HUES48 (cell line): ENCODE results near the gene BRMS1.
"Not testable (repeated sequence)": the region's sequence is repeated elsewhere in the genome, so short reads cannot be mapped to it uniquely, and the experiment has no call there.

Experiments used
- H3K27ac ChIP-seq: one replicate; pipeline ENCODE4 v1.7.0; 2013; ENCODE audit warnings: low read depth, low read length, inconsistent platforms
- H3K27me3 ChIP-seq: 2 replicates; pipeline ENCODE4 v1.6.1; 2013; ENCODE audit warnings: mild to moderate bottlenecking, low read length; ENCODE audit not compliant: control insufficient read depth, insufficient read depth
- H3K36me3 ChIP-seq: 2 replicates; pipeline ENCODE4 v1.6.1; 2013; ENCODE audit warnings: low read length; ENCODE audit not compliant: control insufficient read depth, insufficient read depth
- H3K4me1 ChIP-seq: 2 replicates; pipeline ENCODE4 v1.6.1; 2013; ENCODE audit warnings: mild to moderate bottlenecking, low read length; ENCODE audit not compliant: control insufficient read depth, insufficient read depth
- H3K4me3 ChIP-seq: 2 replicates; pipeline ENCODE4 v1.5.1; 2013; ENCODE audit warnings: mild to moderate bottlenecking, low read depth, low read length
- H3K9ac ChIP-seq: 2 replicates; pipeline ENCODE4 v1.6.1; 2013; ENCODE audit warnings: mild to moderate bottlenecking, low read depth, low read length, moderate library complexity
- H3K9me3 ChIP-seq: 2 replicates; pipeline ENCODE4 v1.6.1; 2013; ENCODE audit warnings: low read length; ENCODE audit not compliant: control insufficient read depth, insufficient read depth

BRMS1 gene, protein sequence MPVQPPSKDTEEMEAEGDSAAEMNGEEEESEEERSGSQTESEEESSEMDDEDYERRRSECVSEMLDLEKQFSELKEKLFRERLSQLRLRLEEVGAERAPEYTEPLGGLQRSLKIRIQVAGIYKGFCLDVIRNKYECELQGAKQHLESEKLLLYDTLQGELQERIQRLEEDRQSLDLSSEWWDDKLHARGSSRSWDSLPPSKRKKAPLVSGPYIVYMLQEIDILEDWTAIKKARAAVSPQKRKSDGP

DNA sequence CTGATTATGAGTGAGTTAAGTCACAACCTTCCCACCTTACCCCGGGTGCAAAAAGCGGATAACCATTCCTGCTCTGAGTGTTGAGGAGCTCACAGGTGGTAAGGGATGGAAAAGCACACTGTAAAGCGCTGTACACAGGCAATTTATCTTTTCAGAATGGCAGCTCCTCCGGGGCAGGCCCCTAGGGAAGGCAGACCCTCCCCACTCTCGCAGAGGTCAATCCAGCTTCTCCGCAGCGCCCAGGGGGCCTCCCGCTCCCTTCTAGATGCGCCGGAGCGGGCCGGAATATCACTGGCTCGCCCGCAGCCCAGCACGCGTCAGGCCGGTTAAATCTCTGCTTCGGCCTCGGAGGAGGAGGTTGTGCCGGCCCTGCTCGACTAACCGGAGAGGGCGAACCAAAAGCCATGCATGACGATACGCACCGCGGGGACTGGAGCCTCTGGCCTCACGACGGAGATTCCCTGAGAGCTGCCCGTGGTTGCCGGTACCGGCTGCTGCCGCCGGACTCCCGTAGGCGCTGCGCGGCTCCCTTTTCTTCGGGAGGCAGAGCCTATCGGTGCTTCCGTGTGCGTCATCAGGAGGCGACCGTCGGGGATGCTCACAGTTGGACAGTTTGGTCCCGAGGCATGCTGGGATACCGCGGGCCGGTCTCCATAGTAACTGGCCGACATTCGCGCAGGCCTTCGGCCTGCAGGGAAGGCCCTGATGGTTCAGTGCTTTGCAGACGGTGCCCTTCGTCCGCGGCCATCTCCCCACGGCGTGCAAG is at the start of gene BRMS1:
Gene BRMS1, minus strand, starts transcription at position 555 of the 766 bp plus-strand sequence. CDS start 2,870 bp downstream, outside the sequence.
- Histone ChIP-seq H3K9ac (peak within 1 kb of the TSS; percentile 80), H3K36me3 (peaks cover 31% of the 10 kb centered on the region), H3K9me3 (no peaks in the 10 kb centered on the region), H3K4me1 (no peaks in the 10 kb centered on the region; the same call in 1 of the 2 replicates), H3K27ac (peak within 1 kb of the TSS; percentile 65), H3K4me3 (peak within 1 kb of the TSS; percentile 87), H3K27me3 (peaks cover 4% of the 10 kb centered on the region; the same call in 1 of the 2 replicates)

DNA sequence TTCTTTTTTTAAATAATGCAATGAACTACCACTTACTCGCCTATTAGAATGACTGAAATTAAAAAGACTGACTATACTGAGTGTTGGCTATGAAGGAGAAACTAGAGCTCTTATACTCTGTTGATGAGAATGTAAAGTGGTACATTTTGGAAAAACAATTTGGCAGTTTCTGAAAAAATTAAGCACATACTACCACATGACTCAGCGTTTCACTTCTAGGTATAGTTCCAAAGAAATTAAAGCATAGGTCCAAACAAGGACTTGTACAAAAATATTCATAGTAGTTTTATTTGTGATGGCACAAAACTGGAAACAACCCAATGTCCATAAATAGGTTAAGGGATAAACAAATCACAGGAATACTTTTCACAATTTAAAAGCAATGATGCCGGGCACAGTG is 49.0 kb upstream of the BRMS1 start:
- Histone ChIP-seq H3K27me3 (no peaks in the 10 kb centered on the region), H3K4me3 (no peak overlapping the region), H3K4me1 (no peaks in the 10 kb centered on the region), H3K9ac (no peak overlapping the region), H3K36me3 (no peaks in the 10 kb centered on the region), H3K9me3 (no peaks in the 10 kb centered on the region), H3K27ac (no peak overlapping the region)

DNA sequence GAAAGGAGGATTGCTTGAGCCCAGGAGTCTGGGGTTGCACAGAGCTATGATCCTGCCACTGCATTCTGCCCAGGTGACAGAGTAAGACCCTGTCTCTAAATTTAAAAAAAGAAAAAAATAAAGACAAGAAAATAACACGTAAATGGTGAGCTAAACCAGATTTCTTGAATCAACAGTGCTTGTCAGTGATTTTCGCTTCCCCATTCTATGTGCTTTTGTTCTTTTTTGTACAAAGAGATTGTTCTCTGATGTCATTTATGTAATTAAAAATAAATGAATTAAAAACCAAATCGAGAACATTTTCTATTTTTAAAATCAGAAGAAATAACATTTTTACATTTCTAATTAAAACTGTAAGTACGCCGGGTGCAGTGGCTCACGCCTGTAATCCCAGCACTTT is 46.4 kb upstream of the BRMS1 start:
- Histone ChIP-seq H3K27ac (no peak overlapping the region), H3K4me1 (no peaks in the 10 kb centered on the region), H3K4me3 (no peak overlapping the region), H3K9me3 (no peaks in the 10 kb centered on the region), H3K36me3 (no peaks in the 10 kb centered on the region), H3K27me3 (peaks cover 6% of the 10 kb centered on the region; the same call in 1 of the 2 replicates), H3K9ac (no peak overlapping the region)

DNA sequence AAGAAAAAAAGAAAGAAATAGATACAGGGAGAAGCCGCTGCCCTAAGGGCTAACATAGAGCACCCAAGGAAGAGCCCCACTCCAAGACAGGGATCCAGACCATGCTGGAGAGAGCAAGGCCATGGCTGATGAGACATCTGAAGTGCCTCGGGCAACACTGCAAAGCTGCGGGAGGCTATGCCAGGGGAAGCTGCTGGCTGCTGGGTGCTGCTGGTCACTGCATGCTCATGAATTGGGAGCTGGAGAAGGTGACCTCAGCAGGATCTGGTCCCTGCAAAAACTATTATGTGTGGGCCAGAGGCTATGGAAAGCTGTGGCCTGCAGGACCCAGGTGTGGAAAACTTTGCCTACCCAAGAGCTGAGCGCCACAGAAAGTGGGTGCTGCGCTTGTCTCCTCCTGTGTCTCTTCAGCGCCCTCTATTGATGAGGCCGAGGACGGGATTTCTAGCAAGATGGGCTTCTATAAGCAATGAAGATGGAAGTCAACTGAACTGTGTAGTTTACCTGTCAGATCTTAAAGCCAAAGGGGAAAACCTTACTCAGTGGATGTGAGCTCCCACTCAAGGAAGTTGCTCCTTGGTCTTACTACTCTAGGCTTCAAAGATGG is 44.0 kb upstream of the BRMS1 start:
- no peaks in the 10 kb centered on the region for H3K9me3 ChIP-seq
- no peaks in the 10 kb centered on the region for H3K36me3 ChIP-seq
- no peak overlapping the region for H3K9ac ChIP-seq
- H3K27ac ChIP-seq, result no peak overlapping the region
- H3K4me1 ChIP-seq, result no peaks in the 10 kb centered on the region
- H3K4me3 ChIP-seq, result no peak overlapping the region
- H3K27me3 ChIP-seq, result peaks cover 6% of the 10 kb centered on the region; the same call in 1 of the 2 replicates

DNA sequence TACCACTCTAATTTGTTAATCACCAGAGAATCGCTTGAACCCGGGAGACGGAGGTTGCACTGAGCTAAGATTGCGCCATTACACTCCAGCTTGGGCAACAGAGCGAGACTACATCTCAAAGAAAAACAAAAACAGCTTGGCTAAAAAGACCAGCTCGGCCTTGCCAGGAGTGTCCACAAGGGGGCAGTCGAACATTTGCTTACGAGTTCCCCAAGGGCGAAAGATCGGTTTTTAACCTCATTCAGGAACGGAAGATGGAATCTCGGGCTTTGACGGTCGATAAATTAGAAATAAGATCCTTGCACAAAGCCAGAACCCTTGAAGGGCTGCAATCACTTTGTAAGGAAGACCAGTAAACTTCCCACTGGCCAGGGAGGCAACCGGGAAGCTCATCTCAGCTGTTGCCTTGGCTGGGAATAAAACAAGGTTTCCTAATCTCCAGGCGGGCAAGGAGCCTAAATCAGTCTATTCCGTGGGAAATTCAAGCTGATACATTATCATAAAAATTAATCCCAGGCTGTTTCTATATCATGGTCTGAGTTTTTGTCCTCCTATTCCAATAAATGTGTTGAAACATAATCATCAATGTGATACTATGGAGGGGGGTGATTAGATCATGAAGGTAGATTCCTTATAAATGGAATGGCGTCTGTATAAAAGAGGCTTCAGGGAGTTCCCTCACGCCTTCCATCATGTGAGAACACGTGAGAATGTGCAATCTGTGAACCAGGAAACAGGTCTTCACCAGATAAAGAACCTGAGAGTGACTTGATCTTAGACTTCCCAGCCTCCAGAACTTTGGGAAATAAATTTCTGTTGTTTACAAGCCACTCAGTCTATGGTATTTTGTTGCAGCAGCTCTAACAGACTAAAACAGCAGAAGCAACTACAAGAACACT is 41.5 kb upstream of the BRMS1 start:
- Histone ChIP-seq H3K27me3 (peaks cover 6% of the 10 kb centered on the region; the same call in 1 of the 2 replicates), H3K9ac (no peak overlapping the region), H3K27ac (no peak overlapping the region), H3K4me3 (0 out of 2 replicates have a peak overlapping the region, but pooled peaks have one; percentile 31), H3K9me3 (no peaks in the 10 kb centered on the region), H3K4me1 (no peaks in the 10 kb centered on the region), H3K36me3 (no peaks in the 10 kb centered on the region)

DNA sequence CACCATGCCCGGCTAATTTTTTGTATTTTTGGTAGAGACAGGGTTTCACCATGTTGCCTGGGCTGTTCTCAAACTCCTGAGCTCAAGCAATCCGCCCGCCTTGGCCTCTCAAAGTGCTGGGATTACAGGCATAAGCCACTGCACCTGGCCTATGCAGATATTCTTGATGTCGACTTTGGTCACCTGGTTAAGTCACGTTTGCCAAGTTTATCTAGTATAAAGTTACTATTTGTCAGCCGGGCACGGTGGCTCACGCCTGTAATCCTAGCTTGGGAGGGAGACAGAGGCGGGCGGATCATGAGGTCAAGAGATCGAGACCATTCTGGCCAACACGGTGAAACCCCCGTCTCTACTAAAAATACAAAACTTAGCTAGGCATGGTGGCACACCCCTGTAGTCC is 39.4 kb upstream of the BRMS1 start:
- H3K27ac ChIP-seq, H3K9me3 ChIP-seq, H3K27me3 ChIP-seq: not testable (repeated sequence)

DNA sequence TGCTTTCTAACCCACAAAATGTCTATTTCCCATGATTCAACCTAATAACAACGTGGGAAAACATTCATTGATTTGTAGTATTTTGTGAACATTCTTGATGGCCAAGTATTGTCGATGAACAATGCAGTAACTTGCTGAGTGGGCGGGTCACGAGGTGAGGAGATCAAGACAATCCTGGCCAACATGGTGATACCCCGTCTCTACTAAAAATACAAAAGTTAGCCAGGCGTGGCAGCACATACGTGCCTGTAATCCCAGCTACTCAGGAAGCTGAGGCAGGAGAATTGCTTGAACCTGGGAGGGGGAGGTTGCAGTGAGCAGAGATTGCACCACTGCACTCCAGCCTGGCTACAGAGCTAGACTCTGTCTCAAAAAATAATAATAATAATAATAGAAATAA is 35.4 kb upstream of the BRMS1 start:
- not testable (repeated sequence) for H3K9ac ChIP-seq, H3K27ac ChIP-seq, H3K4me1 ChIP-seq

More for the DNA sequence above, 39.4 kb upstream of the BRMS1 start:
- not testable (repeated sequence) for H3K4me1 ChIP-seq, H3K9ac ChIP-seq, H3K4me3 ChIP-seq, H3K36me3 ChIP-seq

DNA sequence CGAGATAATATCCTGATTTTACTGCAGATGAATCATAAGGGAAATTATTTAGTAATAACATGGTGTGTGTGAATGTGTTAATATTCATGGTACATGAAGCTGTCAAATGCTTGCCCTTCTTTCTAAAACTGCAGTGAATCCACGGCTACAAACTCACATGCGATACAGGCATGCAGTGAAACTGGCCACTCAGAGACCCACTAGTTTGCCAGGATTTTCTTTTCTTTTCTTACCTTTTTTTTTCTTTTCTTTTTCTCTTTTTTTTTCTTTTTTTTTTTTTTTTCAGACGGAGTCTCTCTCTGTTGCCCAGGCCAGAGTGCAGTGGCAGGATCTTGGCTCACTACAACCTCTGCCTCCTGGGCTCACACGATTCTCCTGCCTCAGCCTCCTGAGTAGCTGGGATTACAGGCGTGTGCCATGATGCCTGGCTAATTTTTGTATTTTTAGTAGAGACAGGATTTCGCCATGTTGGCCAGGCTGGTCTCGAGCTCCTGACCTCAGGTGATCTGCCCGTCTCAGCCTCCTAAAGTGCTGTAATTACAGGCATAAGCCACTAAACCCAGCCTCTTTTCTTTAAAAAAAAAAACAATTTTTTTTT is 28.9 kb upstream of the BRMS1 start:
- H3K27me3 ChIP-seq, H3K27ac ChIP-seq, H3K4me3 ChIP-seq, H3K9ac ChIP-seq, H3K9me3 ChIP-seq: not testable (repeated sequence)
- H3K36me3 ChIP-seq, result peaks cover 11% of the 10 kb centered on the region
- peaks cover 13% of the 10 kb centered on the region for H3K4me1 ChIP-seq

More for the DNA sequence above, 35.4 kb upstream of the BRMS1 start:
- not testable (repeated sequence) for H3K9me3 ChIP-seq, H3K4me3 ChIP-seq, H3K27me3 ChIP-seq, H3K36me3 ChIP-seq

DNA sequence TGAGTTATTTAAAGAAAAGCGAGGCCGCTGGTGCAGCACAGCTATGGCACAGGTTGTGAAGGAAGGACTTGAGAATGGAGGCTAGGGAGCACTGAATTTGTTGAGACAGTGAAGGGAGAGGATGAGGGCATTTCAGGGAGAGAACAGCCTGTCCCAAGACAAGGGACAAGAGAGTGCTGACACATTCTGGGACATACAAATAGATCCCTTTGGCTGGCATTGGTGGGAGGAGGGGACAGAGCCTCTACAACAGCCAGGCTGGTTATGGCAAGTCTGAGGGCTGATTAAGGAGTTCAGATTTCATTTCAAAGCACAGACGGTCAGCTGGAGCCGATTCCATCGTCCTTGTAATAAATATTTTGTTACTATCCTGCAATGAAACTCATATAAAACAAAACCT is 28.4 kb upstream of the BRMS1 start:
- H3K4me1 ChIP-seq, result peaks cover 13% of the 10 kb centered on the region
- no peak overlapping the region for H3K9ac ChIP-seq
- peaks cover 16% of the 10 kb centered on the region for H3K36me3 ChIP-seq
- H3K27ac ChIP-seq, result no peak overlapping the region
- H3K9me3 ChIP-seq, result no peaks in the 10 kb centered on the region
- no peaks in the 10 kb centered on the region for H3K27me3 ChIP-seq
- H3K4me3 ChIP-seq, result no peak overlapping the region
